Activated naive CD4-positive, alpha-beta T cell treated with anti-CD3 and anti-CD28 coated beads, Interleukin-2, amount 50 U/mL, for 72 hours (primary cell): ENCODE measurements around the gene HECTD1. TPM values are rescaled to one million over a fixed set of nuclear protein-coding genes. Genes with fewer than 3 reads are reported as not detected.
A peak's percentile ranks its signal among the peaks of the same experiment; 100 is the strongest.
"Not testable (repeated sequence)": the region's sequence is repeated elsewhere in the genome, so short reads cannot be mapped to it uniquely, and the experiment has no call there.

Experiments
- ATAC-seq, 2 donors: fragments of 150-1000 bp; cut with Tn5 transposase; 2 replicates each; pipeline ENCODE4 v1.10.0; 2021; ENCODE audit warnings: mild to moderate bottlenecking in 2 of 2, moderate library complexity in 2 of 2
- DNase-seq, 2 donors: peaks; one replicate each; pipeline ENCODE4 v3.0.0; 2021 to 2022; ENCODE audit warnings: low spot score in 2 of 2
- H3K27ac Mint-ChIP-seq, 2 donors: one replicate each; pipeline ENCODE4 v1.8.0; 2022; ENCODE audit warnings: mild to moderate bottlenecking in 2 of 2, mixed read lengths in 2 of 2
- H3K36me3 Mint-ChIP-seq, 2 donors: one replicate each; pipeline ENCODE4 v1.8.0; 2022; ENCODE audit warnings: mixed read lengths in 2 of 2
- H3K9me3 Mint-ChIP-seq, 2 donors: one replicate each; pipeline ENCODE4 v1.8.0; 2022; ENCODE audit warnings: mixed read lengths in 2 of 2
- total RNA-seq, 2 donors: library from RNA; stranded (reverse); gene quantifications; one replicate each; pipeline ENCODE4 v1.2.3, GENCODE V29; 2022

HECTD1 gene
- total RNA-seq, 2 donors from 2014 or later, result 75.5 to 87.5 TPM

GRCh38 chr14:31096255-31096654 is 111.3 kb downstream of the HECTD1 start:
- ATAC-seq (no peak), DNase-seq (no peak)
- Mint-ChIP-seq H3K36me3 (peaks cover 0 to 17% of the 10 kb centered on the region in 2 donors), H3K9me3 (no peaks in the 10 kb centered on the region), H3K27ac (no peak overlapping the region)

- not testable (repeated sequence) for DNase-seq, ATAC-seq, H3K27ac Mint-ChIP-seq, H3K9me3 Mint-ChIP-seq
- H3K36me3 Mint-ChIP-seq, result peaks cover 0 to 15% of the 10 kb centered on the region in 2 donors
These were observed 111.8 kb downstream of the HECTD1 start for GRCh38 chr14:31095817-31096216.

GRCh38 chr14:31093884-31094839 is 113.4 kb downstream of the HECTD1 start:
- not testable (repeated sequence) for DNase-seq, H3K27ac Mint-ChIP-seq, H3K9me3 Mint-ChIP-seq, ATAC-seq, H3K36me3 Mint-ChIP-seq

- Mint-ChIP-seq H3K9me3 (no peaks in the 10 kb centered on the region), H3K36me3 (no peaks in the 10 kb centered on the region), H3K27ac (no peak overlapping the region)
- no peak for DNase-seq
- no peak for ATAC-seq
These were observed 115.4 kb downstream of the HECTD1 start for GRCh38 chr14:31092160-31092708.

GRCh38 chr14:31090883-31091764 is 116.5 kb downstream of the HECTD1 start:
- H3K36me3 Mint-ChIP-seq, result no peaks in the 10 kb centered on the region
- peak overlapping the region in 1 of 2 donors; percentile 55 for H3K27ac Mint-ChIP-seq
- no peak for ATAC-seq
- no peak for DNase-seq
- H3K9me3 Mint-ChIP-seq, result no peaks in the 10 kb centered on the region

- peak overlapping the region in 1 of 2 donors; percentile 55 for H3K27ac Mint-ChIP-seq
- not testable (repeated sequence) for H3K36me3 Mint-ChIP-seq
These were observed 121.1 kb downstream of the HECTD1 start for GRCh38 chr14:31086466-31086865.

GRCh38 chr14:31085027-31085426 is 122.6 kb downstream of the HECTD1 start:
- Mint-ChIP-seq H3K36me3 (no peaks in the 10 kb centered on the region), H3K9me3 (no peaks in the 10 kb centered on the region), H3K27ac (no peak overlapping the region)
- ATAC-seq (no peak), DNase-seq (no peak)

More at GRCh38 chr14:31086466-31086865, 121.1 kb downstream of the HECTD1 start:
- ATAC-seq, H3K9me3 Mint-ChIP-seq, DNase-seq: not testable (repeated sequence)

- Mint-ChIP-seq H3K36me3 (no peaks in the 10 kb centered on the region), H3K27ac (no peak overlapping the region), H3K9me3 (no peaks in the 10 kb centered on the region)
- DNase-seq, result no peak
- ATAC-seq, result no peak
These were observed 123.2 kb downstream of the HECTD1 start for GRCh38 chr14:31084385-31084784.

- no peak for ATAC-seq
- H3K27ac Mint-ChIP-seq, result no peak overlapping the region
- H3K36me3 Mint-ChIP-seq, result no peaks in the 10 kb centered on the region
These were observed 123.8 kb downstream of the HECTD1 start for GRCh38 chr14:31083781-31084180.

GRCh38 chr14:31080484-31080883 is 127.1 kb downstream of the HECTD1 start:
- ATAC-seq (no peak), DNase-seq (no peak)
- H3K36me3 Mint-ChIP-seq, result no peaks in the 10 kb centered on the region
- H3K9me3 Mint-ChIP-seq, result no peaks in the 10 kb centered on the region
- no peak overlapping the region for H3K27ac Mint-ChIP-seq

More at GRCh38 chr14:31083781-31084180, 123.8 kb downstream of the HECTD1 start:
- DNase-seq, result no peak
- no peaks in the 10 kb centered on the region for H3K9me3 Mint-ChIP-seq

- Mint-ChIP-seq H3K9me3 (no peaks in the 10 kb centered on the region), H3K36me3 (peaks cover 3 to 4% of the 10 kb centered on the region in 2 donors), H3K27ac (no peak overlapping the region)
- no peak for DNase-seq
- ATAC-seq, result no peak
These were observed 127.5 kb downstream of the HECTD1 start for GRCh38 chr14:31080056-31080455.

- Mint-ChIP-seq H3K36me3 (peaks cover 5 to 6% of the 10 kb centered on the region in 2 donors), H3K9me3 (no peaks in the 10 kb centered on the region), H3K27ac (no peak overlapping the region)
These were observed 128.8 kb downstream of the HECTD1 start for GRCh38 chr14:31078766-31079165.

GRCh38 chr14:31075144-31075543 is 132.4 kb downstream of the HECTD1 start:
- ATAC-seq (no peak), DNase-seq (no peak)
- Mint-ChIP-seq H3K27ac (no peak overlapping the region), H3K9me3 (no peaks in the 10 kb centered on the region), H3K36me3 (peaks cover 5 to 6% of the 10 kb centered on the region in 2 donors)

More at GRCh38 chr14:31078766-31079165, 128.8 kb downstream of the HECTD1 start:
- DNase-seq, result no peak
- ATAC-seq, result no peak

GRCh38 chr14:31071151-31071550 is 136.4 kb downstream of the HECTD1 start:
- ATAC-seq (no peak), DNase-seq (no peak)
- Mint-ChIP-seq H3K36me3 (peaks cover 5 to 6% of the 10 kb centered on the region in 2 donors), H3K27ac (no peak overlapping the region), H3K9me3 (no peaks in the 10 kb centered on the region)

- ATAC-seq (no peak), DNase-seq (no peak)
- H3K27ac Mint-ChIP-seq, result no peak overlapping the region
- H3K9me3 Mint-ChIP-seq, result no peaks in the 10 kb centered on the region
- peaks cover 5 to 6% of the 10 kb centered on the region in 2 donors for H3K36me3 Mint-ChIP-seq
These were observed 137.2 kb downstream of the HECTD1 start for GRCh38 chr14:31070431-31070830.

GRCh38 chr14:31069343-31069742 is 138.2 kb downstream of the HECTD1 start:
- no peaks in the 10 kb centered on the region for H3K9me3 Mint-ChIP-seq
- DNase-seq (no peak), ATAC-seq (no peak)
- no peaks in the 10 kb centered on the region for H3K36me3 Mint-ChIP-seq
- no peak overlapping the region for H3K27ac Mint-ChIP-seq

- DNase-seq (no peak), ATAC-seq (no peak)
- no peaks in the 10 kb centered on the region for H3K36me3 Mint-ChIP-seq
- H3K27ac Mint-ChIP-seq, result no peak overlapping the region
- H3K9me3 Mint-ChIP-seq, result no peaks in the 10 kb centered on the region
These were observed 139.4 kb downstream of the HECTD1 start for GRCh38 chr14:31068235-31068634.
